SH-SY5Y (cell line): ENCODE results near the gene SNX22.

ENCODE experiments used
- GATA2 ChIP-seq: IDR thresholded peaks from 2 replicates; pipeline ENCODE4 v1.6.1; 2011; ENCODE audit warnings: mild to moderate bottlenecking, low read depth, low read length
- GATA3 ChIP-seq: IDR thresholded peaks from 2 replicates; pipeline ENCODE4 v1.6.1; 2011; ENCODE audit warnings: low read depth, mild to moderate bottlenecking, low read length, moderate library complexity

DNA sequence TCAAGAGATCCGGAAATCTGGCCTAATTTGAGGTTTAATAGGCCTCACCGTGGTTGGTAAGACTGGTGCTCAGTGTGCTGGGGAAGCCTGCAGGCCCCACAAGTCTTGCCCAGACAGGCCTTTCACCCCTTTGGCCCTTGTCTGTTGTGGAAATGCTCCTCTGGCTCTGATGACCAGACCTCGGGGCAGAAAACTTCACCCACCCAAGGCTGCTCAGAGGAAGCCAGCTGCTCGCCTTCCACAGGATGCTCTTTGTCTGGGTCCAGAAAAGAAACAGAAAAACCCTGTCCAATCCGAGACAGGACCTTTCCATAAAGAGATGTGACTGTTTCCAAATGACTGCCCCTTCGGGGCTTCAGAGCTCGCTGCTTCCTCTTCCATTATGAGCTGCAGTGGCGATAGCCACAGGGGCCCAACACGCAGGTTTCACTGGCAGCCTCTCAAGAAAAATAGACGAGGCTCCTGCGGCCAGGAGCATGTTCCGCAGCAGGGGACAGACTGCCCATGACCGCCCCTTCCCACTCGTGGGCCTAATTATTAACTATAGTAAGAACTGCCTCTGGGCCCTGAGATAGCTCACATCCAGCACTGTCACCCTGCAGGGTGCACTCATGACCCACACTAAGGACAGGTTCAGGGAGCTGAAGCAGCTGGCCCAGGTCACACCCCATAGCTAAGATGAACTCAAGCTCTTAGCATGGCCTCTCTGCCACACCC is 6.8 kb upstream of the SNX22 start:
- TF ChIP-seq GATA2 (no peak), GATA3 (no peak)
